Suprapubic skin (tissue), 4 donors: ENCODE measurements around the gene IMMP2L.

ENCODE experiments used
- CTCF ChIP-seq, 2 donors: fragments of 200-600 bp in 1 of 2; fragments of 450-650 bp in 1 of 2; sonication (generic) in 1 of 2; IDR thresholded peaks; one replicate each; pipeline ENCODE4 v1.5.1; 2016 to 2019; ENCODE audit warnings: antibody characterized with exemption in 2 of 2, mild to moderate bottlenecking in 1 of 2, moderate library complexity in 1 of 2
- POLR2A ChIP-seq, 2 donors: fragments of 450-650 bp; IDR thresholded peaks; one replicate each; pipeline ENCODE4 v1.6.1; 2017; ENCODE audit warnings: antibody characterized with exemption in 2 of 2, mild to moderate bottlenecking in 2 of 2, moderate library complexity in 2 of 2
- POLR2AphosphoS5 ChIP-seq, 3 donors: sonication (generic); formaldehyde crosslinking; IDR thresholded peaks; one replicate each; pipeline ENCODE4 v1.6.1; 2017; ENCODE audit warnings: antibody characterized with exemption in 3 of 3

DNA sequence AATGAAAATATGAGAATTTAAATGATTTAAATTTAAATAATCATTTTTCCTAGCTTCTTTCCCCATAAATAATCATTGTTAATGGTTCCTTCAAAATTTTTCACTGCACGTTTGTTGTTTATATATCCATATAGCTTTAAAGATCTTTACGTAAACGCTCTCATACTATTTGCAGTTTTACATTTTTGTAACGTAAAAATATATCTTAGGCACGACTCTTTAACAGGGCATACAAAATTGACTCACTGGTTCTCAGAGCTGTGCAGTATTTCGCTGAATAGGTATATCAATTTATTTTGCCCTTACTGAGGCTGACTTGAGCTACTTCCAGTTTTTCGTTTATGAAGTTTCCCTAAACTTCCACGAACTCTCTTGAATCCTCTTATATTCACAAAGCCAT lies 365.6 kb downstream of the IMMP2L start:
- no peak for TF ChIP-seq CTCF (IDR thresholded peaks at IDR 0.05)
- TF ChIP-seq POLR2AphosphoS5 (IDR thresholded peaks at IDR 0.05), result no peak
- no peak for TF ChIP-seq POLR2A (IDR thresholded peaks at IDR 0.05)
